Measurements from ENCODE around the gene MSL3B.

The MSL3B gene

DNA sequence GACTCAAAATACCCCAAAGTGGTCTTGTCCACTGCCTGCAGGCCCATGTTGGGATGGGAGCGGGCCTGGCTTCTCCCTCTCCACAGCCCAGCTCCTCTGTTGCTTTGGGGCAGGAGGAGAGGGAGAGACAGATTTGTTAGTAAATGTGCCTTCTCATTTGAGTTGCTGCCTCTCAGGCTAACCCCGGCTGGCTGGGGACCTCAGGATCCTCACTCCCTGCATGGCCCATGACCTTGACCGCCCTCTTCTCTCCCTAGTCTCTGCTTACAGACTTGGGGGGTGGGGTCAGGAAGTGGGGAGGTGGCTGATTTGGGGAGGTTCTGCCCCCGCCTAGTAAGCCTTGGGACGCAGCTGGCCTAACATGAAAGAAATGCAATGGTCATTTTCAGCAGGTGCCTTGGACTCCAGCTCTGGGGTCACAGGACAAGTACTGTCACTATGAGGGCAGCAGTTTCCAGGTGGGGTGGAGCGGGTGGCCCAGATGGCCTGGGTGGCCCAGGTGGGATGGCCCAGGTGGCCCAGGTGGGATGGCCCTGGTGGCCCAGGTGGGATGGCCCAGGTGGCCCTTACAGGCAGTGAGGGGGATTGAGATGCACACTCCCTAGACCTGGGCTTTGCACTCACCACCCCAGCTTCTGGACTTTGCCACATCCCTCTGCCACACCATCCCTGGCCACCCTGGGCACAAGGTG lies 37.9 kb downstream of the MSL3B start:
- no peaks in the 10 kb centered on the region for H3K79me2 ChIP-seq (ENCODE audit: control insufficient read depth, insufficient read depth, low read length)
- in situ Hi-C loops (cut with MboI): no loop called here
- TF ChIP-seq HNRNPK (IDR thresholded peaks at IDR 0.05; ENCODE audit: low read depth, low read length, poor library complexity, severe bottlenecking) (no peak), HSF4 (CRISPR knock-in tag; IDR thresholded peaks at IDR 0.05; ENCODE audit: borderline replicate concordance) (no peak), PBX2 (CRISPR knock-in tag; IDR thresholded peaks at IDR 0.05; ENCODE audit: low read depth) (no peak), PBX2 (tag; conservative IDR thresholded peaks at IDR 0.05; ENCODE audit: low read depth) (no peak), RFX1 (IDR thresholded peaks at IDR 0.05) (no peak), GABPB2 (CRISPR knock-in tag; conservative IDR thresholded peaks at IDR 0.05) (no peak), ARID2 (IDR thresholded peaks at IDR 0.05) (no peak), CBX3 (IDR thresholded peaks at IDR 0.05; ENCODE audit: borderline replicate concordance in 1 of 2, low read length in 2 of 2) (no peak), ZBED1 (IDR thresholded peaks at IDR 0.05) (no peak), GABPA (tag; conservative IDR thresholded peaks at IDR 0.05; ENCODE audit: low read depth) (no peak), NONO (IDR thresholded peaks at IDR 0.05; ENCODE audit: low read depth in 2 of 2, low read length in 1 of 2) (no peak), SREBF2 (CRISPR knock-in tag; IDR thresholded peaks at IDR 0.05) (no peak), AFF1 (IDR thresholded peaks at IDR 0.05; ENCODE audit: low read depth in 1 of 2, partially characterized antibody in 2 of 2) (no peak)
- H4K20me1 ChIP-seq (replicated peaks; ENCODE audit: control insufficient read depth, insufficient read depth, low read length): no peaks in the 10 kb centered on the region; the same call in 1 of the 2 replicates
- H3K27me3 ChIP-seq (ENCODE audit: control insufficient read depth in 2 of 2, insufficient read depth in 2 of 2, low read length in 2 of 2): no peaks in the 10 kb centered on the region
- H2AFZ ChIP-seq (ENCODE audit: low read depth, low read length): no peak overlapping the region
- no peak overlapping the region for H3K4me2 ChIP-seq (ENCODE audit: insufficient read depth, low read length)
- ChIA-PET POLR2A (interaction anchor here (0.7 kb wide), 1 partner anchor 298 kb away, joined by 3 read pairs; no protein-coding TSS in a partner anchor), CTCF (ENCODE audit: low intra/inter-chr PET ratio) (no interaction called here)
- no peak overlapping the region for H3K4me3 ChIP-seq
- intact Hi-C loops (cut with micrococcal nuclease): no loop called here
- H3K36me3 ChIP-seq (ENCODE audit: control insufficient read depth, insufficient read depth, low read length): peaks cover 14% of the 10 kb centered on the region; the same call in 2 of the 3 replicates
- no TSS peak for BruUV-seq (replicated peaks)
- no peak overlapping the region for H3K27ac ChIP-seq (ENCODE audit: extremely low read depth, low read depth, low read length)
- H3K9me1 ChIP-seq (ENCODE audit: control insufficient read depth, insufficient read depth, low read length): no peaks in the 10 kb centered on the region
- peaks cover 0 to 5% of the 10 kb centered on the region in 2 experiments; a peak in 2 of 5 replicates for H3K4me1 ChIP-seq (replicated peaks in 1 of 2; ENCODE audit: control insufficient read depth in 2 of 2, insufficient read depth in 2 of 2, low read length in 2 of 2)
- H3K9me3 ChIP-seq (replicated peaks; ENCODE audit: control insufficient read depth, insufficient read depth, low read depth, low read length): no peaks in the 10 kb centered on the region
- 65% methylated on average over 2 of the region's 6 CpGs for WGBS (ENCODE audit: insufficient coverage, low coverage, missing lambda C conversion rate)
- H3K9ac ChIP-seq (ENCODE audit: insufficient read depth in 1 of 2, low read depth in 2 of 2, low read length in 2 of 2): no peak overlapping the region
- DNase-seq (ENCODE audit: extremely low read depth in 1 of 4, low spot score in 3 of 4) (no peak), FAIRE-seq (no peak), ATAC-seq (no peak)

Measured in K562 (cell line).